NCI-H1694 treated with DMSO at 0.1 percent for 48 hours (cell line): ENCODE data around the gene GPR37.

ENCODE experiments used
- DNase-seq: peaks from one replicate; lab custom pipeline; 2025; lab: John Stamatoyannopoulos, UW

GPR37 gene

DNA sequence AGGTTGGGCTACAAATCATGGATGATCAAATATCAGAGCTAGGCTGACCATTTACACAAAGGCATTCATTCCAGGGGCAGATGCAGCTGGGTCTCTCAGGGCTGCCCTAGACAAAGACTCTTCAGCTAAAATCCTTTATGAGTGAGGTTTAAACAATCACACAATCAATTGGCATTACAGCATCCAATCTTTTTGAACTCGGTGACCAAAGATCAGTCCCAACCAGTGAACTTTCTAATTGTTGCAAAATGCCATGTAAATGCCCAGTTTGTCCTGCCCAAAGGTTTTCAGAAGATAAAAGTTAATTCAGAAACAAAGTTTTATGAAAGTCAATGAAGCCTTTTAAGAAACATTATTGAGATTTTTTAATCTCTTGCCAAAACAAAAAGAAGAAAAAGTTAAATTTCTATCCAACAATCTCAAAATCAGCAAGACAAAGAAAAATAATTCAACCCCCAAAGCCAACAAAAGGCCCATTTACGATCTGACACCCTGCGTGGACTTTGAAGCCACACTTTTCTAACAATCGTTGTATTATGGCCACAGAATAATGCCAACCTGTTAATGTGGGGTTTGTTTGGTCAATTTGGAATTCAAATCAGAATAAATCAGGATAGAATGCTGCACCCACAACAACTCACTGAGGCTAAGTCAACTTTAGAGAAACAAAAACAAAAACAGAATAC, 40.9 kb downstream of the GPR37 start:
- no peak for DNase-seq

DNA sequence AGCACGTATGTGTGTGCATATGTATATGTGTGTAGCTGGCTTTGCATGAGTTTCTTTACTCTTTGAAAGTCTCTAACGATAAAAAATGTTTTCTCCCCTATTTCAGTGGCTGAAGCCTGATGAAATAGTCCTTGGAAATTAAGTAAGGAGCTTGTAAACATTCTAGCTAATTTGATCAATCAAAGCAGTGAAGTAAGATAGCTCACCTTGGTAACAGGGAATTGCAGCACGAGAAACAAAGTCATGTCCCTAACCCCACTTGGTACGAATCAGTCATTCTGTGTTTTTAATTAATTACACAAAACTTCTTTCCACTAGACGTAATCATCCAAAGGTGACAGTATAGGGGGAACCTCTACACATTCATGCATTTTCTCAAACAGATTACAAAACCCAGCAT, 41.5 kb downstream of the GPR37 start:
- no peak for DNase-seq

DNA sequence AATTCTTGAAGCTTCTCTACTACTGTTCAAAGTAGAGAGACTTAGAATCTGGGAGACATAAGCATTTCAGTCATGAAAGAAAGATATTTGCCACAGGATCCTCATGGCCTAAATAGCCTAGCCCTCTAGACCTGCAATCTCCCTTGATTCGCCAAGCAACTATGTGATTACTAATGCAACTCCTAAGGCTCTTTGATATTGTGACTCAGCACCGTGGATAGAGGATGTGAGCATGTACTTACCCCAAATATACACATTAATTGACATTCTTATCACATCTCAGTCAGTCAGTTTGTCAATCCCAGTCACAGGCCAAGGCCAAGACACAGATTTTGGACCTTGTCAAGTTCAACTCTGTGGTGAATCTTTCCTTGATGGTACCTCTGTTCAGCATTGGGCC, 42.6 kb downstream of the GPR37 start:
- no peak for DNase-seq

DNA sequence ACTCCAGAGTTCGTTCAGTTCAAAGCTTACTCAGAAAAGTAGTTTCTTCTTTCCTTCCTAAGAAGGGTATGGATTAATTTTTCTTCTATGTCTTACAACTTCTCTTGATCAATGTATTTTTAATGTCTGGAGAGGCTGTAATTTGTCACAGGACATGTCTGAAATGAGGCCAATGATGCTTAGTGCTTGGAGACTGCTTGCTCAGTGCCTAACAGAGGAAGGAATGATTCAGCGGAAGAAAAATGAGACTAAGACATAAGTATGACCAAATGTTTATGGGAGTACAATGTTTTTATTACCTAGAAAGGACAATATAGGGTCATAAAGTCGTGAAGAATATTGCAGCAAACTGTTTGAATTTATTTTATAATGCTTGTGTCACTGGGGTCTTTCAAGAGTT, 43.3 kb downstream of the GPR37 start:
- DNase-seq, result no peak

DNA sequence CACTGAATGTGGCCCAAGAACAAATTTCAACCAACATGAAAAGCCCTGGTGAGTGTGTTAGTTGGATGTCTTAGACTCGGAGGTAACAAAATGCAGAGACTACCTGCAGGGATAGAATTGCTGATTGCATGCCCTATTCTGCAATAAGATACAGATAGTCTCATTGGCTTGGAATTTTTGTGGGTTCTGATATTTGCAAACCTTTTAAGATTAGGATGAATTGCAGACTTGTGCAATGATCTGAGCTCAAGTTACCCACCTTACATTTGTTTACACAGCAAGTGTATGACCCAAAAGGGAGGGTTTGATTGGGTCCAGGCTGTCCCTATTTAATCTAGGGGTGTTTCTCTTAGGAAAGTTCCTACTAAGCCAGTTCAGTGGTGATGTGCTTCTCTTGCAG, 45.4 kb downstream of the GPR37 start:
- no peak for DNase-seq

DNA sequence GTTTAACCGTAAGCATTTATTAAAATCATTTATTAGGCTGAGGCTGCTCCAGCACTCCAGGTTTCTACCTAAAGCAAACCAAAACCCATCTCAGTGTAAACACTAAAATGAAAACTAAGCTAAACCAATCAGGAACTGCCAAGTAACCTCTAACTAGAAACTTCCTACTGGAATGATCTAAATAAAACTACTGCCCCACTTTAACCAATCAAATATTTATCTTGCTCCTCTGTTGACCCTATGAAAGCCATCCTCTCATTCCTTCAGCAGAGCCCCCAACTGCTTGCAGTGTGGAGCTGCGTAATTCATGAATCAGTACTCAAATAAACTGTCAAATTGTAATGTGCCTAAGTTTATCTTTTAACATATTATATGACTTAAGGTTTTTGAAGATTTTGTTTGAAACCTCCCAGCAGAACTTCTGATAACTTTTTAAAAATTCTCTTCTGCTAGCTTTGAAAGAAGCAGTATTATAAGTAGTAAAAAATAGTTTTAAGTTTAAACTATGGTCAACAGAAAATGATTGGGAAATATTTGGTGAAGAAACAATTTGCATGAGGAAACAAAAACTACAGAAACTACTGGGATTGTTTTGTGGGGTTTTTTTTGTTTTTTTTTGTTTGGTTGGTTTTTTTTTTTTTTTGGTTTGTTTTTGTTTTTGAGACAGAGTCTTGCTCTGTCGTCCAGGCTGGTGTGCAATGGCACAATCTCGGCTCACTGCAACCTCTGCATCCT, 47.4 kb downstream of the GPR37 start:
- DNase-seq, result no peak

DNA sequence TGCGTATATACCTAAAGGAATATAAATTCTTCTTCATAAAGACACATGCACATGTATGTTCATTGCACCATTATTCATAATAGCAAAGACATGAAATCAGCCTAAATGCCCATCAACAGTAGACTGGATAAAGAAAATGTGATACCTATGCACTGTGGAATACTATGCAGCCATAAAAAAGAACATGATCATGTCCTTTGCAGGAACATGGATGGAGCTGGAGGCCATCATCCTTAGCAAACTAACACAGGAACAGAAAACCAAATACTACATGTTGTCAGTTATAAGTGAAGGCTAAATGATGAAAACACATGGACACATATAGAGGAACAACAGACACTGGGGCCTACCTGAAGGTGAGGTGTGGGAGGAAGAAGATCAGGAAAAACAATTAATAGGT, 48.7 kb downstream of the GPR37 start:
- no peak for DNase-seq

DNA sequence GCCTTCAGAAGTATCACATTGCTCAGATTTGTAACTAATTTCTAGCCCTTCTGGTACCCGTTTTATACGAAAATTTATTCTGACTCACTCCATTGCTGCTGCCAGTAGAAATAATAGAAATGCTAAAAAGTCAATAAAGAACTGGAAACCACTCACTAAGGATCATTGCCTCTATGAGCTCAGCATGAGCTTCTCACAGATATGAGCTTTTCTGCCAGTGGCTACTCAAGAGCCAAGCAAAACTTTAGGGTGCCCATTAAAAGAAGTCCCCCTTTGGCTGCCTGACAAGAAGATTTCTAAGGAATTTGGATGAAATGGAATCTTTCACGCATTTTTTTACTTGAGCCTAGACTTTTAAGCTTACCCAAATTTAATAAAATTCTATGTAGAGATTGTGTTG, 52.5 kb downstream of the GPR37 start:
- no peak for DNase-seq

DNA sequence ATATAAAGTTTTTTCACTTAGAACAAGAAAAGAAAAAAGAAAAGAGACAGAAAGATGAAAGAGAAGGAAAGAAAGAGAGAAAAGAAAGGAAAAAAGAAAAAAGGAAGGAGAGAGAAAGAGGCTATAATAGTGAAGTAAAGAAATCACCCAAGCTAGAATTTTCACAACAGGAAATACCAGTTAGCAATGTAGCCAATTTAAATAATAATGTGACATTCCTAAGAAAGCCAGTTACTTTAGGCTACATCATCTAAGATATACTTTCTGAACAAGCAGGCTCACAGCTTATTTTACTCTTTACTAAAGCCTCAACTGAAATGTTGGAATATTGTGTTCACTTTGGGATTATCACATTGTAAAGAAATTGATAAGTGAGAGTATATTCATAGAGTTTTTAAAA, 53.6 kb downstream of the GPR37 start:
- DNase-seq, result no peak

DNA sequence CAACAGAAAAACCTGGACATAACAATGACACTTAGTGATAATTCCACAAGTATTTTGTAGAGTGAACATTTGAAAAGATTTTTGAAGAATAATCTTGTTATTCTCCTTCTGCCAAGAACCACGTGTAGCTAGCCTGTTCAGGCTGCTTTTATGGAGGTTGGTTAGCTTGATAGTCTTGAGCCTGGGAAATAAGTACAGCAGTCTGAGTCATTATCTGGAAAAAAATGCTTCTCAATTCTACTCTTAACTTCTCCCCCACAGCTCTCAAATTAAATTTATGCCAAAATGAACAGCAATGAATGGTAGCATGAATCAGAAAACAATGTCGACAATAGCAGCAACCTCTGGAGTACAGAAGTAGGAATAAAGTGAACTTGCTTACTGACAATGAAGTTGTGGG, 63.2 kb downstream of the GPR37 start:
- no peak for DNase-seq

DNA sequence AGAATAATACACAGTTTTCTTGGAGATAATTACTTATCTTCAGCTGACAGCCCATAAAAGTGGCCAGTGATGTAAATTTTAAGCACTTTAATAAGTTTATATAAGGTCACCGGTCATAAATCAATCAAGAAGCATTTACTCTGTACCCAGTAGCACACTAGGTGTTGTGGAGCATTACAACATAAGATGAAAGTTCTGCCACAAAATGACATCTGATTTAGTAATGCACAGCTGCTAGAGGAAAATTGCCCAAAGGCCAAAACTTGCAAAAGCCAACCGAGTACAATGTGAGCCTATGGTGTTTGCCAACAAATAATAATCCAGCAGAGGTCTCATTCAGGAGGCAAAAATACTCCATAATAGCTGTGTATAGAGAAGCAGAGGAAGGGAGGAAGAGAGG, 63.6 kb downstream of the GPR37 start:
- DNase-seq, result no peak

DNA sequence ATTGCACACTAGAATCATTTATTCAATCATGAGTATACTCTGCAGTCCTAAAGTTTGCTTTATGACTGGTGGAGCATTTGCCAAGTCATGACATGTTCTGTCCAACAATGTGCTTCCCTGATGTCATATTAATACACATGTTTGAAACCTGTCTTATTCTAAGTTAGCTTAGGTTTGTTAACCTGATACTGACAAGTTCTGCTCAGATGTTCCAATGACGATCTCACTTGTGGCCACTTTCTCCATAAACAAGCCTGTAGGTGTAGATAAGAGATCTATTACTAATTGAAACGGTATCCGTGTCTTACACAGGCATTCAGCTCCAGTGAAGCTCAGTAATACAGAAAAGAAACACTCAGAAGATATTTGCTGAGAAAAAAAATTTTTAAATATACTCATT, 64.9 kb downstream of the GPR37 start:
- no peak for DNase-seq

DNA sequence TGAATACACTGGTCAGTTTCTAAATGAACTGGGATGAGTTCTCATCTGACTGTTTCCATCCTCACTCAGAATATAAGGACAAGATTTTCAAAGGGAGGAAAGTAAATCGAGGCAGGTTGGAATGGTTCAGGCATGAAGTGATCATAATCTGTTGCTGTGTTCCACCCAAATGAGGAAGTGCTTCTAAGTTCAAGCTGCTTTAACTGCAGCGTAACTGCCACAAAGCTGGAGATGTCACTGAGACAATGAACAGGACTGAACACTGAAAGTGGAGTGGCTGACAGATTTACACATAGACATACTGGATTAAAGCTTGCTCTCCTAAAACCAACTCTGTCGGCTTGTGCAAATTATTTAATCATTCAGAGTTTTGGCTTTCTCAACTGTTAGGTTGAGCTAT, 66.6 kb downstream of the GPR37 start:
- no peak for DNase-seq

DNA sequence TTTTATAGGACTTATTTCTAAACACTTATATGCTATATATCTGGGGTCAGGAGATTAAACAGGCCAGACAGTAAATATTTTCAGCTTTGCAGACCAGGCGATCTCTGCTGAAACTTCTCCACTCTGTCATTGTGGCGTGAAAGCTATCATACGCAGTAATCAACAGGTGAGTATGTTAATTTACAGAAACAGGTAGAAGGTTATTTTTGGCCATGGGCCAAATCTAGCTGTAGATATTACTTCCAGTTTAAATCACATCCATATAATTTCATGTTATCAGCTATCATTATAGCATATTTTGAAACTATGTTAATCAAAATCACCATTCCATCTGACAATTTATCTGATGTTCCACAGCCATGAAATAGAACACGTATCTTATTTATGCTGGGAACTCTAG, 67.8 kb downstream of the GPR37 start:
- DNase-seq, result no peak
